GM10266 (cell line): Measurements from ENCODE around the gene DCUN1D2.
"Not testable (repeated sequence)": the region's sequence is repeated elsewhere in the genome, so short reads cannot be mapped to it uniquely, and the experiment has no call there.

Experiments used
- DNase-seq: peaks from one replicate; pipeline ENCODE4 v3.0.0; 2012; ENCODE audit errors: extremely low spot score
- CTCF ChIP-seq: IDR thresholded peaks from 2 replicates; pipeline ENCODE4 v1.5.1; 2012; ENCODE audit warnings: mild to moderate bottlenecking, low read depth; ENCODE audit not compliant: control insufficient read depth, insufficient read depth; ENCODE audit errors: missing control alignments

The DCUN1D2 gene

GRCh38 chr13:113528813-113529180 lies 38.3 kb upstream of the DCUN1D2 start:
- TF ChIP-seq CTCF = no peak
- no peak for DNase-seq

GRCh38 chr13:113528101-113528812 lies 37.7 kb upstream of the DCUN1D2 start:
- DNase-seq = no peak
- no peak for TF ChIP-seq CTCF

GRCh38 chr13:113527272-113527958 lies 36.9 kb upstream of the DCUN1D2 start:
- no peak for TF ChIP-seq CTCF
- DNase-seq = no peak

- TF ChIP-seq CTCF = no peak
- DNase-seq = no peak
Observed at GRCh38 chr13:113526466-113527220, 36.1 kb upstream of the DCUN1D2 start.

GRCh38 chr13:113522438-113522837 lies 31.9 kb upstream of the DCUN1D2 start:
- DNase-seq = not testable (repeated sequence)

GRCh38 chr13:113520571-113520970 lies 30.1 kb upstream of the DCUN1D2 start:
- DNase-seq = no peak
- no peak for TF ChIP-seq CTCF

GRCh38 chr13:113519556-113519955 lies 29.0 kb upstream of the DCUN1D2 start:
- no peak for TF ChIP-seq CTCF

More at GRCh38 chr13:113519556-113519955, 29.0 kb upstream of the DCUN1D2 start:
- no peak for DNase-seq
